Hematopoietic multipotent progenitor cell treated with erythropoietin and hydrocortisone succinate and interleukin-3 and kit ligand, for 6 days (in vitro differentiated cells): ENCODE measurements around the gene JMY.
"Not testable (repeated sequence)": the region's sequence is repeated elsewhere in the genome, so short reads cannot be mapped to it uniquely, and the experiment has no call there.

Source experiments
- DNase-seq: peaks from one replicate; pipeline ENCODE4 v3.0.0-alpha.2; 2015

JMY gene

GRCh38 chr5:79236970-79237739 is 1.2 kb downstream of the JMY start:
- peak; percentile 61 for DNase-seq

GRCh38 chr5:79237740-79238560 is 2.0 kb downstream of the JMY start:
- peak; percentile 43 for DNase-seq

DNA sequence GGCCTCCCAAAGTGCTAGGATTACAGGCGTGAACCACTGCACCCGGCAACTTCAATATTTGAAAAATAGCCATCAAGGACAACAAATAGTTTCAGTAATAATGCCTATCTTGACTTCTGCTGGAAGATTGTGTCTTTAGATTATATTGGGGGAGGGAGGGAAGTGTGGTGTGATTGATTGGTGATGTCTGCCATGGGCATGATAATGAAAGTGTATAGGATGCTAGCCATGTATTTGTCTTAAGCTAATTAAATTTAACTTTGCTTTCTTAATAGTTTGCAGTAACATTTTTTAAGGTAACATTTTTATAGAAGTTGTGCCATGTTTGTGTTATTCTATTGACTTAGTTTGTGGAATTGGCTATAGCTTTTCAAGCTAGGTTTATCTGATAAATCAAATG is 4.6 kb downstream of the JMY start:
- no peak for DNase-seq

- no peak for DNase-seq
Measured at GRCh38 chr5:79241535-79241979, 5.6 kb downstream of the JMY start.

DNA sequence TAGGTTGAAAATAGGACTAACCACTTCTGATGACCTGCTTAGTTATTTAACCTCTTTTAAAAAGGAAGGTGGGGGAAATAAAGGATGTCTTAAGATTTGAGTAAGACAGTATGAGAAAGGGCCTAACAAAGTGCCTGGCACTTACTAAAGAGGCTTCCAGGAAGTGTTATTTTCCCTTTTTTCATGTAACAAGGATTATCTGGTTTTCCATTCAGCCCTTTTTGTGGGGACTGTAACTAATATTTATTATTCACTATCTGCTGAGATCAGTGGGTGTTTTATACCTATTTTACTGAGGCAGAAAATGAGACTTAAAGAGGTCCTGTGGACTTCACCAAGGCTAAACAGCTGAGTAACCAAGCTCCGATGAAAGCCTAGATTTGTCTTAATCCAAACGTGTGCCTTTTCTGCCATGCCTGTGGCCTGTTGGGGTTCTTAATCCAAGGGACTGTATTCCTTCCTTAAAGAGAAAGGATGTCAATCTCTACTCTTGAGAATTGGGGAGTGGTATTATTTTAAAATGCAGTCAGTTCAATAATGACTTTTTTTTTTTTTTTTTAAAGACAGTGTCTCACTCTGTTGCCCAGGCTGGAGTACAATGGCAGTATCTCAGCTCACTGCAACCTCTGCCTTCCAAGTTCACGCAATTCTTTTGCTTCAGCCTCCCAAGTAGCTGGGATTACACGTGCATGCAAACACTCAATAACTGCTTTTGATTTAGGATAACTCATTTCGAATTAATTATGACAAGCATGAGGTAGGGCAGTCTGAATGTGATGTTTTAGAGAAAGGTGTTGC is 6.5 kb downstream of the JMY start:
- no peak for DNase-seq

- no peak for DNase-seq
Measured at GRCh38 chr5:79243224-79243623, 7.3 kb downstream of the JMY start.

DNA sequence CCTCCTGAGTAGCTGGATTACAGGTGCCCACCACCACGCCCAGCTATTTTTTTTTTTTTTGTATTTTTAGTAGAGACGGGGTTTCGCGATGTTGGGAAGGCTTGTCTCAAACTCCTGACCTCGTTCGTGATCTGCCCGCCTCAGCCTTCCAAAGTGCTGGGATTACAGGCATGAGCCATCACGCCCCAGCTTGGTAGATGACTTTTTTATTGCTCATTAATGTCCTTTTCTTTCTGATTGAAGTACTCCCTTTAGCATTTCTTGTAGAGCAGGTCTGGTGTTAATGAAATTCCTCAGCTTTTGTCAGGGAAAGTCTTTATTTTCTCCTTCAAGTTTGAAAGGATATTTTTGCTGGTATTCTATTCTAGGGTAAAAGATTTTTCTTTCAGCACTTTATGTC is 18.1 kb downstream of the JMY start:
- DNase-seq = not testable (repeated sequence)

DNA sequence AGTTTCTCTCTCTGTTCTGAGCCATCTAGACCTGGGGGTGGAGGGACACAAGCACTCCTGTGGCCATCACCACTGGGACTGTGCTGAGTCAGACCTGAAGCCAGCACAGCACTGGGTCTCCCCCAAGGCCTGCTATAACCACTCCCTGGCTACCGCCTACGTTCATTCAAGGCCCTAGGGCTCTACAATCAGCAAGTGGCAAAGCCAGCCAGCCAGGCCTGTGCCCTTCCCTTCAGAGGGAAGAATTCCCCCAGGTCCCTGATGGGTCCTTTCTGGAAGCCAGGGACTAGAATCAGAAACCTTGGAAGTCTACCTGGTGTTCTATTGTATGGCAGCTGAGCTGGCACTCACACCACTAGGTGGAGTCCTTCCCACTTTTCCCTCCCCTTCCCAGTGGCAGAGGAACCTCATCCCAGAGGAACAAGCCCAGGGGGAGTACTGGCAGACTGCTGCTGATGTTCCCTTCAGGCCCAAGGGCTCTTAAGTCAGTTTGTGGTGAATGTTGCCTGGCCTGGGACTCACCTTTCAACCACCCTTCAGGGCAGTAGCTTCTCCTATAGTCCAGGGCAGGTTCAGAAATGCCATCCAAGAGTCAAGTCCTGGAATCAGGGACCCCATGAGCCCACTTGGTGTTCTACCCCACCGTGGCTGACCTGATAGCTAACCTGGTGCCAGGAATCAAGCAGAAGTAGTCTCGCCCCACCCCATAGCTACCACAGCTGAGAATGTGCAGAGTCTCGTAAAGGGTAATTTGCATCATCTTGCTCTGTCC is 20.0 kb downstream of the JMY start:
- DNase-seq = no peak

- no peak for DNase-seq
Measured at GRCh38 chr5:79256563-79256962, 20.6 kb downstream of the JMY start.

- DNase-seq = no peak
Measured at GRCh38 chr5:79257314-79257713, 21.4 kb downstream of the JMY start.

DNA sequence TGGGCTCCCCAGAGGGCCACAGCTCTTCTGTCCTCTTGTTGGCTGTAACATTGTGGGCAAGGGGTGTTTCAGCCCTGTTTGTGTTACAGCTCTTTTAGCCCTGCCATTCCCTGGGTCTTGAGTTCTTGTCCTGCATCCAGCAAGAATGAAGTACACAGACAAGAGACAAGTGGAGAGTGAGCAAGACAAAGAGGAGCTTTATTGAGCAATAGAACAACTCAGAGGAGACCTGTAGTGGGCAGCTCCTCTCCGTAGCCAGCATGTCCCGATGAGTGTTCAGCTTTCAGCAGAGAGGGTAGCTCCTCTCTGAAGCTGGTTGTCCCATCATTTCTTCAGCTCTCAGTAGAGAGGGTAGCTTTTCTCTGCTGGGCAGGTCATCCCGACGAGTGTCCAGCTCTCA is 22.9 kb downstream of the JMY start:
- DNase-seq = no peak

DNA sequence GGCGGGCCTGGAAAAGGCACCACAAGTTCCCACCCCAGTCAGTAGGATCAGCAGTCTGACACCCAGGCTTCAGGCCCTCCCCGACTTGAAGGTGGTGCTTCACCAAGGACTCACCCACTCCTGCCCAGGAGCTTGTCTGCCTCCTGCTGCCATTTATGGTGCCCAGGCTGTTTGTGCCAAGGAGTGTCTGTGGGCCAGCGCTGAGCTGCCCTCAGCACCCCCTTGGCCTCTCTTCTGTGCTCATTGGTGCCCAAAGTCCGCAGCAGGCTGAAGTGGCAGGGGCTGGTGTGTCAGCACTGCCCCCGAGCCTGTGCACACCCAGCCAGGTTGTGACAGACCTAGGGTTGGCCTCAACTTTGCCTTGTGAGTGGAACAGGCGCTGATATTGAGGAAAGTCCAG is 23.5 kb downstream of the JMY start:
- no peak for DNase-seq

DNA sequence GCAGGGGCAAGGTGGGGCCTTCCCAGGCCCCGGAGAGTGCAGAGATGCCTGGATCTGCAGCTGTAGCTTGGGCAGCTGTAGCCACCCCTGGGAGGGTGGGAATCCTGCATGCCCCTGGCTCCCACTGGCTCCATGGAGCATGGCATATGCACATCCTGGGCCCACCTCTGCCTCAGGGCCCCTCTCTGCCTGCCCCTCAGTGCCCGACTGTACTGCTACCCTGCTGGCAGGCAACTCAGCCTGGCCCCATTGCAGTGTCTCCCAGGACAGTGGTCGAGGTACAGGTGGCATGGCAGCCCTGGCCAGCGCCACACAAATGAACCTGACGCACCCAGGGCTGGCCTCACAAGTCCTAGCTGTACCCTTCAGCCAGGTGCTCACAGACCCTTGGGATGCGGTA is 23.9 kb downstream of the JMY start:
- DNase-seq = no peak

DNA sequence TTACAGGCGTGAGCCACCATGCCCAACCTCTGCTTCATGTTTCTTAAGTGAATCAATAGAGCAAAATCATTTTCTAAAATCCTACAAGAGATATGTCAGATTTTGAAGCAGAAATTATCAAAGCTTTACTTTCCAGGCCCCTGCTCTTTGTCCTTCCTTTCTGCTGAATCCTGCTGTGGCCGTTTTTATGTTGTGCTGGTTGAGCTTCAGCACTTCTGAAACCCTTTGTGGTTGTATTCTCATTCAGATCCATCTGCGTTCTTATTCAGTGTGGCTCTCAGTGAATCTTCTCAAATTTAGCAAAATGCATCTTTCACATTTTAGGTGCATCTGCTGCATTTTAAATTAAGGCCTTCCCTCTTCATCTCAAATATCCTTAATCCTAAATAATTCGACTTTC is 26.0 kb downstream of the JMY start:
- no peak for DNase-seq

DNA sequence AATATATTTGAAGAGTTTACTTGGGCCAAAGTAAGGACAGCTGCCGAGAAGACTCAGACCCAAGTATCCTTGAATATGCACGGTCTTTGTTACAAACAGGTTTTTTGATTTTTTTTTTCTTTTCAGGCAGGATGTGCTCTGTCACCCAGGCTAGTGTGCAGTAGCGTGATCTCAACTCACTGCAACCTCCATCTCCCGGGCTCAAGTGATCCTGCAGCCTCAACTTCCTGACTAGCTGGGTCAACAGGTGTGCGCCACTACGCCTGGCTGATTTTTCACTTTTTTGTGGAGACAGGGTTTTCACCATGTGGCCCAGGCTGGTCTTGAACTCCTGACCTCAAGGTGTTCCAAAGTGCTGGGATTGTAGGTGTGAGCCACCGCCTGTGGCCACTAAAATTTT is 27.4 kb downstream of the JMY start:
- DNase-seq = no peak

DNA sequence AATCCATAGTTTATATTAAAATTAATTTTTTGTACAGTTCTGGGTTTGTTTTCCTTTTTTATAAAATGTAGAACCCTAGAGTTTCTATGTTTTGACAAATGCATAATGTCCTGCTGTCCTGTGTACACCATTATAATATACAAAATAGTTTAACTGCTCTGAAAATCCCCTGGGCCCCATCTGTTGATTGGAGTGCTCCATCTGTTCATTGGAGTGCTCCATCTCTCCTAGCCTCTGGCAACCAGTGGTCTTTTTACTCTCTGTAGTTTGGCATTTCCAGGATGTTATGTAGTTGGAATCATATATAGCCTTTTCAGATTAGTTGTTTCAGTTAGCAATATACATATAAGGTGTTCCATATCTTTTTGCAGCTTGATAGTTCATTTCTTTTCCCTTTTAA is 31.2 kb downstream of the JMY start:
- DNase-seq = no peak

DNA sequence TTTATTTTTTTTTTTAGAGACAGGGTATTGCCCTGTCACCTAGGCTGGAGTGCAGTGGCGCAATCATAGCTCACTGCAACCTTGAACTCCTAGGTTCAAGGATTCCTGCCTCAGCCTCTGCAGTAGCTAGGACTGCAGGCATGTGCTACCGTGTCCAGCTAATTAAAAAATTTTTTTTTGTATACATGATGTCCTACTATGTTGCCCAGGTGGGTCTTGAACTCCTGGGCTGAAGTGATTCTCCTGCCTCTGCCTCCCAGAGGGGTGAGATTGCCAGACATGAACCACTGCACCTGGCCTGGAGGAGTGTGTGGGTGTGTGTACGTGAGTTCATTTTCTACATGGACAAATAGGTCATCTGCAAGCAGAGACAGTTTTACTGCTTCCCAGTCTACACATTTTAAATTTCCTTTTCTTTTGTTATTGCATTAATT is 33.8 kb downstream of the JMY start:
- DNase-seq = no peak

GRCh38 chr5:79273341-79273740 is 37.4 kb downstream of the JMY start:
- no peak for DNase-seq

- no peak for DNase-seq
Measured at GRCh38 chr5:79284846-79285245, 48.9 kb downstream of the JMY start.

GRCh38 chr5:79285285-79285684 is 49.4 kb downstream of the JMY start:
- DNase-seq = no peak

DNA sequence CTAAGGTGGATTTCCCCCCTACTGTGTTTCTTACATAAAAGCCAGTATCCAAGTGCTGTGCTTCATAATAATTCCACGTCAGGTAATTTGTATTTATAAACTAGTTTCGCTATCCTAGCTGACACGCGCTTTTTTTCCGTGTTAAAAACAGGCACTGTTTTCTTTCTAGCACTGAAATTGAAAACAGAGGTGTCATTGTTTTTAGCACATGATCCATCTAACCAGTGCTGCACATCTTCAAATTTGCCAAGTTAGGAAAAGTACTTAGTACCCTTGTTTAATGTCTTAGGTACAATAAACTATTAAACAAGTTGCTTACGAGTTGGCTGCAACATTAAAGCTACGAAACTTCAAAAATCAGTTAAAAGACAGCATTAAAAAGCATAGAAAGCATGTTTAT is 49.9 kb downstream of the JMY start:
- DNase-seq = no peak

DNA sequence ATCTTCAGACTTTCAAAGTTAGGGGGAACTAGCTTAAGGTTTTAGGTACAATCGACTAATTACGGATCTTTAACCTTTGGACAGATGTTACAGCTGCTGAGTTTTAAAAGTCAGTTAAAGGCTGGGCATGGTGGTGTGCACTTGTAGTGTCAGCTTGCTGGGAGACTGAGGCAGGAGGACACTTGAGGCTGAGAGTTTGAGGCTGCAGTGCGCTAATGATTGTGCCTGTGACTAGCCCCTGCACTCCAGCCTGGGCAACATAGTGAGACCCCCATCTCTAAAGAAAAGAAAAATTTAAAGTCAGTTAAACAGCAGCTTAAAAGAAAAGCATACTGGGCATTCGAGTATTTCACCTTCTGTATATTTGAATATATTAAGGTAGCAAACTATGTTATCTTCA is 51.4 kb downstream of the JMY start:
- no peak for DNase-seq

- no peak for DNase-seq
Measured at GRCh38 chr5:79287907-79288306, 52.0 kb downstream of the JMY start.
